Common myeloid progenitor, CD34-positive (primary cell): ENCODE data around the gene UBASH3B.

ENCODE experiments used
- CTCF ChIA-PET: fragments of 350-600 bp; sonication (Branson Sonifier 250); formaldehyde crosslinking; loops from one replicate; lab custom pipeline; 2021; ENCODE audit warnings: antibody characterized with exemption; lab: Charles Lee
- POLR2A ChIA-PET: fragments of 350-600 bp; sonication (Branson Sonifier 250); formaldehyde crosslinking; loops from one replicate; lab custom pipeline; 2021; ENCODE audit warnings: antibody characterized with exemption; lab: Charles Lee
- DNase-seq, 3 donors: peaks; one replicate each; pipeline versions ENCODE4 v3.0.0 to v3.0.0-alpha.2; 2013
- H3K27ac ChIP-seq, 2 experiments: 1 replicate in 1 of 2; 2 replicates in 1 of 2; pipeline ENCODE4 v1.7.0; 2013; ENCODE audit warnings: inconsistent platforms in 2 of 2, low read length in 2 of 2, mild to moderate bottlenecking in 2 of 2, low read depth in 1 of 2, moderate library complexity in 1 of 2; ENCODE audit not compliant: severe bottlenecking in 2 of 2, insufficient read depth in 1 of 2, poor library complexity in 1 of 2
- H3K27me3 ChIP-seq, 5 experiments: replicated peaks in 2 of 5; 1 replicate in 3 of 5; 2 replicates in 2 of 5; pipeline versions ENCODE4 v1.6.1 to v1.7.0; 2013; ENCODE audit warnings: low read length in 4 of 5, mild to moderate bottlenecking in 2 of 5, moderate library complexity in 2 of 5, inconsistent platforms in 1 of 5; ENCODE audit not compliant: insufficient read depth in 5 of 5, control insufficient read depth in 4 of 5
- H3K36me3 ChIP-seq, 4 experiments: 1 replicate in 2 of 4; 2 replicates in 2 of 4; pipeline versions ENCODE4 v1.6.1 to v1.7.0; 2013; ENCODE audit warnings: low read length in 3 of 4, control low read depth in 1 of 4, mild to moderate bottlenecking in 1 of 4; ENCODE audit not compliant: control insufficient read depth in 4 of 4, insufficient read depth in 4 of 4
- H3K4me1 ChIP-seq, 4 experiments: 1 replicate in 3 of 4; 2 replicates in 1 of 4; pipeline versions ENCODE4 v1.6.1 to v1.7.1; 2013; ENCODE audit warnings: low read length in 3 of 4, mild to moderate bottlenecking in 3 of 4, control low read depth in 1 of 4, inconsistent platforms in 1 of 4, moderate library complexity in 1 of 4; ENCODE audit not compliant: control insufficient read depth in 4 of 4, insufficient read depth in 4 of 4; ENCODE audit errors: control extremely low read depth in 1 of 4
- H3K4me3 ChIP-seq, 7 experiments: 1 replicate in 4 of 7; 2 replicates in 3 of 7; pipeline versions ENCODE4 v1.5.1 to v1.7.0; 2013; ENCODE audit warnings: mild to moderate bottlenecking in 7 of 7, low read length in 6 of 7, moderate library complexity in 6 of 7, inconsistent platforms in 2 of 7, low read depth in 2 of 7, control low read depth in 1 of 7; ENCODE audit not compliant: insufficient read depth in 4 of 7, control insufficient read depth in 1 of 7; ENCODE audit errors: extremely low read depth in 1 of 7
- H3K9me3 ChIP-seq, 5 experiments: 1 replicate in 4 of 5; 2 replicates in 1 of 5; pipeline versions ENCODE4 v1.6.1 to v1.7.1; 2013; ENCODE audit warnings: low read length in 4 of 5, mild to moderate bottlenecking in 2 of 5, inconsistent platforms in 1 of 5, low read depth in 1 of 5, moderate library complexity in 1 of 5; ENCODE audit not compliant: control insufficient read depth in 4 of 5, insufficient read depth in 2 of 5; ENCODE audit errors: control extremely low read depth in 1 of 5
- WGBS: methylation state at CpG from one replicate; pipeline ENCODE4 v1.1.5; 2013; ENCODE audit not compliant: insufficient coverage; 5-methylcytosine and 5-hydroxymethylcytosine counted together

Gene UBASH3B

DNA sequence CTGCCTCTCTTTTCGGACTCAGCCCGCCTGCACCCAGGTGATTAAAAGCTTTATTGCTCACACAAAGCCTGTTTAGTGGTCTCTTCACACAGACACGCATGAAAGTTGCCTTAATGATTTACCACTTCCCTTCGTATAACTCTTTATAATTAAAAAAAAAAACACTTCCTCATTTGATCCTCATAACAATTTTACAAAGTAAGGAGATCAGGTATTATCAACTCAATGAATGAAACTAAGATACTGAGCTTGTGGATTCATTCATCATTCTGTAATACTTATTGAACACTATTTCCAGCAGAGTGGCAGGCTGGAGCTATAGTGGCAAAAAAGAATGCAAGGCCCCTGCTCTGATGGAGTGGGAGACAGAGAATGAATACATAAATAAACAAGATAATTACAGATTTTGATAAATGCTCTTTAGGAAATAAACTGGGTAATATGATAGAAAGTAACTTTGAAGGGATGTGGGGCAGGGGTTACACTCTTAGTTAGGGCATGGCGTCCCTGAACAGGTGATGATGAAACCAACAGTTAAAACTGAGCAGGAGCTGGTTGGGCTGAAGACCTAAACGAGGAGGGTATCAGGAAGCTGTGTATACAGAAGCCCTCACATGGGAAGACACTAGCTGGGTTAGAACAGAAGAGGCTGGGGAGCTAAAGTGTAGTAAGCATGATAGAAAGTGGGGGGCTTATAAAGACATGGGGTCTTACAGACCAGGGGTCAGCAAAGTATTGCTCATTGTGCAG lies 177.4 kb downstream of the UBASH3B start:
- Histone ChIP-seq H3K36me3 (no peaks in the 10 kb centered on the region), H3K27me3 (no peaks in the 10 kb centered on the region), H3K4me1 (peaks cover 3 to 31% (median 20%) of the 10 kb centered on the region in 4 experiments), H3K4me3 (peak overlapping the region in 1 of 7 experiments; percentile 10), H3K9me3 (no peaks in the 10 kb centered on the region), H3K27ac (no peak overlapping the region)
- DNase-seq = peak; percentile 61 to 92 (median 86)
- CTCF ChIA-PET = interaction anchor here (0.9 to 5.5 kb wide), 13 partner anchors 9 to 205 kb away, joined by 3 to 45 read pairs (median 5); no protein-coding TSS in a partner anchor
- POLR2A ChIA-PET = interaction anchor here (1.2 kb wide), 1 partner anchor 20 kb away, joined by 3 read pairs; no protein-coding TSS in a partner anchor
- 8% methylated on average over 6 of the region's 6 CpGs for WGBS

DNA sequence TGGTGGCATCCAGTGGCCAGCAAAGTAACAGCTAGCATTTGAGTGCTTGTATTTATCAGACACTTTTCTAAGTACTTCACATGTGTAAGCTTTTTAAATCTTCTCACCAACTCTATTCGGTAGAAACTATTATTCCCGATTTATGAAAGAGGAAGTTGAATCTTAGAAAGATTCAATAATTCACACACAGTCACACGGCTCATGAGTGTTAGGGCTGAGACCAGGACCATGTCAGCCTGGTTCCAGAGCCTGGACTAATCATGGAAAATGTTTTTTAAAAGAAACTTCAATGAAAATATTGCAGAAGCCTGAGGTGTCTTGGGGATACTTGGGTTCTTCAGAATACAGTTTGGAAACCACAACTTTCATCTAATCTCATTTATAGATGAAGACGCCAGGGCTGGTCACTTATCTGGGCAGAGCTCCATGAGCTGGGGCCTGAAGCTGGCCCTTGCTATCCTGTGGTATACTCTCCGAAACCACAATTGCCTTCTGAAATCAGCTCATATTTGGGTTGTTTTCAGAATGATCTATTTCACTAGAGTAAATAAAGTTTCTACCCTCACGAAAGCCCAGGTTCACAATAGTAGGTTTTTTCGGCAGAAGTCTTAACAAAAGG lies 178.4 kb downstream of the UBASH3B start:
- ChIA-PET POLR2A (interaction anchor here (1.2 kb wide), 1 partner anchor 19 kb away, joined by 3 read pairs; no protein-coding TSS in a partner anchor), CTCF (interaction anchor here (0.6 to 5.5 kb wide), 17 partner anchors 10 to 206 kb away, joined by 3 to 45 read pairs (median 4); no protein-coding TSS in a partner anchor)
- Histone ChIP-seq H3K4me3 (no peak overlapping the region), H3K27me3 (no peaks in the 10 kb centered on the region), H3K9me3 (no peaks in the 10 kb centered on the region), H3K4me1 (peaks cover 3 to 36% (median 24%) of the 10 kb centered on the region in 4 experiments), H3K36me3 (no peaks in the 10 kb centered on the region), H3K27ac (no peak overlapping the region)
- WGBS = no CpG with 5 or more reads among the region's 7 CpGs
- peak in 2 of 3 donors; percentile 33 to 60 for DNase-seq

GRCh38 chr11:122836916-122837315 lies 181.4 kb downstream of the UBASH3B start:
- Histone ChIP-seq H3K4me1 (peaks cover 3 to 31% (median 22%) of the 10 kb centered on the region in 4 experiments), H3K27me3 (no peaks in the 10 kb centered on the region), H3K9me3 (no peaks in the 10 kb centered on the region), H3K27ac (no peak overlapping the region), H3K4me3 (no peak overlapping the region), H3K36me3 (no peaks in the 10 kb centered on the region)
- CTCF ChIA-PET = interaction anchor here (1.0 to 5.5 kb wide), 3 partner anchors 15 to 40 kb away, joined by 3 to 45 read pairs (median 4); no protein-coding TSS in a partner anchor
- POLR2A ChIA-PET = no interaction called here
- no peak for DNase-seq

GRCh38 chr11:122837528-122838346 lies 182.2 kb downstream of the UBASH3B start:
- H3K36me3 ChIP-seq = no peaks in the 10 kb centered on the region
- peaks cover 3 to 25% (median 17%) of the 10 kb centered on the region in 4 experiments for H3K4me1 ChIP-seq
- H3K4me3 ChIP-seq = no peak overlapping the region
- DNase-seq = no peak
- WGBS = 100% methylated on average over 2 of the region's 4 CpGs
- ChIA-PET CTCF (interaction anchor here (1.4 to 3.0 kb wide), 3 partner anchors 15 to 24 kb away, joined by 3 to 20 read pairs (median 5); no protein-coding TSS in a partner anchor), POLR2A (no interaction called here)
- H3K9me3 ChIP-seq = no peaks in the 10 kb centered on the region
- H3K27me3 ChIP-seq = no peaks in the 10 kb centered on the region
- no peak overlapping the region for H3K27ac ChIP-seq

GRCh38 chr11:122843281-122844141 lies 188.0 kb downstream of the UBASH3B start:
- no peaks in the 10 kb centered on the region for H3K27me3 ChIP-seq
- H3K4me3 ChIP-seq = peak overlapping the region in 2 of 7 experiments; percentile 19 to 40
- ChIA-PET CTCF (interaction anchor here (0.7 to 3.4 kb wide), 9 partner anchors 10 to 136 kb away, joined by 3 to 24 read pairs (median 4); no protein-coding TSS in a partner anchor), POLR2A (no interaction called here)
- DNase-seq = peak in 2 of 3 donors; percentile 63 to 78
- H3K27ac ChIP-seq = no peak overlapping the region
- no peaks in the 10 kb centered on the region for H3K9me3 ChIP-seq
- H3K4me1 ChIP-seq = peaks cover 11 to 24% (median 19%) of the 10 kb centered on the region in 4 experiments
- 25% methylated on average over 4 of the region's 10 CpGs for WGBS
- H3K36me3 ChIP-seq = no peaks in the 10 kb centered on the region

DNA sequence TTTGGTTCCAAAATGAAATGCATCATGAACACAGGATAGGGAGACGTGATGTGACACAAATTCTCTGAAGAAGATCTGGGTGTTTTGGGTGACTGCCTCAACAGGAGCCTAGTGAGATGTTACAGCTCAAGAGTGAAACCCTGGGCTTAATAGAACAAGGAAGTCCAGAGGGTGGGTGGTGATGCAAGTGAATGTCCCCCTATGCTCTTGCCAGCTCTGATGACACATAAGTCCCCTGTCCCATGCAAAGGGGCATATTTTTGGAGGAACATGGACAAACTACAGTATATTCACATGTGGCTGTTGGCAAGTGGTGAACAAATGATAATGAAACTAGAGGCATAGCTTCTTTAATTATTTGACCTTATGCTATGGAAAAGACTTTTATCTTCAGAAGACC lies 191.9 kb downstream of the UBASH3B start:
- POLR2A ChIA-PET = no interaction called here
- Histone ChIP-seq H3K4me1 (peaks cover 18 to 30% (median 24%) of the 10 kb centered on the region in 4 experiments), H3K27me3 (no peaks in the 10 kb centered on the region), H3K4me3 (no peak overlapping the region), H3K9me3 (no peaks in the 10 kb centered on the region), H3K36me3 (no peaks in the 10 kb centered on the region), H3K27ac (no peak overlapping the region)
- WGBS = 100% methylated on average over 1 of the region's 1 CpG
- DNase-seq = peak in 2 of 3 donors; percentile 40 to 47
- CTCF ChIA-PET = interaction anchor here (0.7 to 1.6 kb wide), 4 partner anchors 10 to 51 kb away, joined by 3 to 6 read pairs (median 4); no protein-coding TSS in a partner anchor
